Measurements from ENCODE around the gene RPL7A. TPM values are rescaled to one million over a fixed set of nuclear protein-coding genes. Genes with fewer than 3 reads are reported as not detected.
"Not testable (repeated sequence)": the region's sequence is repeated elsewhere in the genome, so short reads cannot be mapped to it uniquely, and the experiment has no call there.

Gene RPL7A
- total and polyA plus RNA-seq, 7 donors = 1,013 to 3,403 (median 1,526) TPM

GRCh38 chr9:133321411-133321935 lies 26.5 kb upstream of the RPL7A start:
- DNase-seq = no peak
- no peak for ATAC-seq
- Histone ChIP-seq H3K9me3 (no peaks in the 10 kb centered on the region), H3K36me3 (ENCODE audit: insufficient read depth in 1 of 2, low read depth in 1 of 2) (no peaks in the 10 kb centered on the region), H3K4me3 (no peak overlapping the region), H3K27me3 (ENCODE audit: insufficient read depth in 3 of 3, low read length in 2 of 3) (no peaks in the 10 kb centered on the region), H3K27ac (no peak overlapping the region), H3K4me1 (no peaks in the 10 kb centered on the region)
- 69 to 77% (median 75%) methylated on average over 13 of the region's 13 CpGs for WGBS, 3 donors
- TF ChIP-seq CTCF (IDR thresholded peaks at IDR 0.05) = no peak
- intact Hi-C loops (cut with DNase I) = no loop called here

GRCh38 chr9:133322701-133323100 lies 25.3 kb upstream of the RPL7A start:
- ATAC-seq (no peak), DNase-seq (no peak)
- intact Hi-C loops (cut with DNase I) = no loop called here
- Histone ChIP-seq H3K27ac (no peak overlapping the region), H3K9me3 (no peaks in the 10 kb centered on the region), H3K4me3 (no peak overlapping the region), H3K4me1 (no peaks in the 10 kb centered on the region), H3K36me3 (ENCODE audit: insufficient read depth in 1 of 2, low read depth in 1 of 2) (no peaks in the 10 kb centered on the region), H3K27me3 (ENCODE audit: insufficient read depth in 3 of 3, low read length in 2 of 3) (no peaks in the 10 kb centered on the region)
- 76 to 83% (median 78%) methylated on average over 14 of the region's 14 CpGs for WGBS, 3 donors
- TF ChIP-seq CTCF (IDR thresholded peaks at IDR 0.05) = no peak

GRCh38 chr9:133323211-133323610 lies 24.8 kb upstream of the RPL7A start:
- Histone ChIP-seq H3K27me3 (ENCODE audit: insufficient read depth in 3 of 3, low read length in 2 of 3) (no peaks in the 10 kb centered on the region), H3K9me3 (no peaks in the 10 kb centered on the region), H3K27ac (no peak overlapping the region), H3K36me3 (ENCODE audit: insufficient read depth in 1 of 2, low read depth in 1 of 2) (no peaks in the 10 kb centered on the region), H3K4me3 (no peak overlapping the region), H3K4me1 (no peaks in the 10 kb centered on the region)
- ATAC-seq (no peak), DNase-seq (no peak)
- no peak for TF ChIP-seq CTCF (IDR thresholded peaks at IDR 0.05)
- WGBS, 3 donors = 65 to 75% (median 66%) methylated on average over 10 of the region's 10 CpGs
- intact Hi-C loops (cut with DNase I) = no loop called here

GRCh38 chr9:133323991-133324703 lies 23.9 kb upstream of the RPL7A start:
- no peaks in the 10 kb centered on the region for H3K36me3 ChIP-seq (ENCODE audit: insufficient read depth in 1 of 2, low read depth in 1 of 2)
- H3K4me1 ChIP-seq = no peaks in the 10 kb centered on the region
- no peak for TF ChIP-seq CTCF (IDR thresholded peaks at IDR 0.05)
- no peak for DNase-seq
- H3K27me3 ChIP-seq (ENCODE audit: insufficient read depth in 3 of 3, low read length in 2 of 3) = no peaks in the 10 kb centered on the region
- no peak for ATAC-seq
- 81 to 87% (median 85%) methylated on average over 13 of the region's 13 CpGs for WGBS, 3 donors
- intact Hi-C loops (cut with DNase I) = no loop called here
- no peaks in the 10 kb centered on the region for H3K9me3 ChIP-seq
- H3K4me3 ChIP-seq = no peak overlapping the region
- no peak overlapping the region for H3K27ac ChIP-seq

DNA sequence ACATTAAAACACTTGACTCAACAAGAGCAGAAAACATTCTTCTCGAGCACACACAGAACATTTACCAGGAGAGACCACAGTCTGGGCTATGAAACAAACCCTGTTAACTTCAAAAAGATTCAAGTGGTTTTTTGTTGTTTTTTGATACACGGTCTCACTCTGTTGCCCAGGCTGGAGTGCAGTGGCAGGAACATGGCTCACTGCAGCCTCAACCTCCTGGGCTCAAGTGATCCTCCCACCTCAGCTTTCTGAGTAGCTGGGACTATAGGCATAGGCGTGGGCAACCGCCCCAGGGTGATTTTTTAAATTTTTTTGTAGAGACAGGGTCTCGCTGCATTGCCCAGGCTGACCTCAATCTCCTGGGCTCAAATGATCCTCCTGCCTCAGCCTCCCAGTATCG lies 21.0 kb upstream of the RPL7A start:
- H3K9me3 ChIP-seq; ATAC-seq; intact Hi-C loops (cut with DNase I); DNase-seq; H3K4me3 ChIP-seq; H3K4me1 ChIP-seq; H3K27me3 ChIP-seq (ENCODE audit: insufficient read depth in 3 of 3, low read length in 2 of 3); H3K27ac ChIP-seq: not testable (repeated sequence)
- WGBS, 3 donors = 84 to 88% (median 88%) methylated on average over 6 of the region's 6 CpGs
- peaks cover 0 to 27% of the 10 kb centered on the region in 2 donors for H3K36me3 ChIP-seq (ENCODE audit: insufficient read depth in 1 of 2, low read depth in 1 of 2)
